Activated CD8-positive, alpha-beta memory T cell treated with anti-CD3 and anti-CD28 coated beads, Interleukin-2, amount 50 U/mL, for 24 hours (primary cell): ENCODE measurements around the gene CDK5RAP2.

Source experiments
- DNase-seq: peaks from one replicate; pipeline ENCODE4 v3.0.0-alpha.2; 2020; ENCODE audit errors: extremely low read depth

The CDK5RAP2 gene

GRCh38 chr9:120351106-120351505 lies 228.9 kb downstream of the CDK5RAP2 start:
- no peak for DNase-seq

DNA sequence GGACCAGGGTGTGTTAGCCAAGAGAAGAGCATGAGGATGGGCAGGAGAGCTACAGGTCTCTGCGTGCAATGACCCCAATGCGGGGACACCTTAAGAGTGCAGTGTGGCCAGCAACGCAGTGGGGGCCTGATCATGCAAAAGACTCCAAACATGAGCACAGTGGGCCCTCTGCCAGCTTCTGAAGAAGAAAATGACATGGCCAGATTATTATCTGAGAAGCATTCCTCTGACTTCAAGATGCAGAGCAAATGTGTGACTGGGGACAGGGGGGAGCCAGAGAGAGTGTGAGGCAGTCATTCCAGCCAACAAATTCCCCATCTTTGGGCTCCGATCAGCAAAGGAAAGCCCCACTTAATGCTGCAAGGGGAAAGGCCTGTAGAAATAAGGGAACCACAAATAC lies 229.4 kb downstream of the CDK5RAP2 start:
- no peak for DNase-seq

- DNase-seq: no peak
These were observed 231.0 kb downstream of the CDK5RAP2 start for GRCh38 chr9:120348951-120349429.

DNA sequence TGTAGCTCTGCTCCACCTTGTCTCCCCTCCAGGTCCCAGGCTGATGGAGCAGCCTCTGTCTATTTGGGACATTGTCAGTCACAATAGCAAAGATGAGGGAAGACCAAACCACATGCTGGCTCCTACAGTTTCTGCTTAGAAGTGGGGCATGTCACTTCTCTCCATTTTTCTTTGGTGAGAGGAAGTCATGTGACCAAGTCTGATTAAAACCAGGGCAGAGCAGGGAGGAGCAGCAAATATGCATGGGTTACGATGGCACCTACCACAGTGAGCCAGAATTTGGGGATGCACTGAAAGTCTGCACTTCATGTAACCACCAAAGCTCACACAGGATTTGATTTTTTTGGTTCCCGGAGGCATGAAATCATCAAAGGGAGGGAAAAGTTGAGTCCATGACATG lies 234.6 kb downstream of the CDK5RAP2 start:
- DNase-seq: no peak

DNA sequence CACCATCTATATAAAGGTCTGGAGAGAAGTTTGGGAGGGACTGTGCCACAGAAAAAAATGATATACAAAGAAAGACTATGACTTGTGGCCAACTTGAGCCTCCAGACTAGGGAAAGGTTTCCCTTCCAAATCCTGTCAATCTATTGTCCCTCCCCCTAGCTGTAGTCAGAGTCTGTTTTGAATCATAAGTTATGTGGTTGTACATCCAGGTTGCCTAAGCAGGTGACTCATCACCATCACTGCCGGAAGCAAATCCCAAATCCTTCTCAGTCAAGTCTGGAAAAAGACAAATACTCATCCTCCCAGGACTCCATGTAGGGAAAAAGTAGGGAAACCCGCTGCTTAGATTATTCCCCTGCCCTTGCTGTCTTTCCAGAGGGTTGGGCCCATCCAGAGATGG lies 235.7 kb downstream of the CDK5RAP2 start:
- no peak for DNase-seq

- no peak for DNase-seq
These were observed 236.6 kb downstream of the CDK5RAP2 start for GRCh38 chr9:120343416-120343815.
